ENCODE measurements around the gene CPSF6. TPM values are rescaled to one million over a fixed set of nuclear protein-coding genes. Genes with fewer than 3 reads are reported as not detected.
A peak's percentile ranks its signal among the peaks of the same experiment; 100 is the strongest.
"Not testable (repeated sequence)": the region's sequence is repeated elsewhere in the genome, so short reads cannot be mapped to it uniquely, and the experiment has no call there.

The CPSF6 gene
- total RNA-seq, 2 experiments from 2014 or later, result 107 to 109 TPM

GRCh38 chr12:69262264-69262974, 23.1 kb downstream of the CPSF6 start:
- CTCF ChIA-PET, result interaction anchor here (0.8 to 1.7 kb wide), 3 partner anchors 11 to 108 kb away, joined by 3 to 7 read pairs (median 5); no protein-coding TSS in a partner anchor
- intact Hi-C loops (cut with DNase I, micrococcal nuclease), result loop anchor here in 1 of 2 experiments (10.0 kb wide), 1 partner anchor 428 kb away; no protein-coding TSS in a partner anchor
- H3K27ac Mint-ChIP-seq, result no peak overlapping the region
- H3K36me3 Mint-ChIP-seq (ENCODE audit: low read depth), result peaks cover 58% of the 10 kb centered on the region
- no peaks in the 10 kb centered on the region for H3K27me3 Mint-ChIP-seq
- H3K9me3 Mint-ChIP-seq (ENCODE audit: low read depth), result no peaks in the 10 kb centered on the region
- H3K4me1 Mint-ChIP-seq, result peaks cover 8% of the 10 kb centered on the region
- no peak overlapping the region for H3K4me3 Mint-ChIP-seq
- ATAC-seq (no peak), DNase-seq (no peak)
- POLR2A ChIA-PET, result no interaction called here

- no peak for DNase-seq
- Mint-ChIP-seq H3K4me3 (no peak overlapping the region), H3K27me3 (no peaks in the 10 kb centered on the region), H3K27ac (no peak overlapping the region), H3K9me3 (ENCODE audit: low read depth) (no peaks in the 10 kb centered on the region), H3K36me3 (ENCODE audit: low read depth) (peaks cover 43% of the 10 kb centered on the region), H3K4me1 (peaks cover 10% of the 10 kb centered on the region)
- intact Hi-C loops (cut with DNase I, micrococcal nuclease), result loop anchor here in 1 of 2 experiments (10.0 kb wide), 1 partner anchor 430 kb away; no protein-coding TSS in a partner anchor
- POLR2A ChIA-PET, result no interaction called here
- CTCF ChIA-PET, result interaction anchor here (0.8 to 3.4 kb wide), 6 partner anchors 11 to 110 kb away, joined by 3 to 26 read pairs (median 8); no protein-coding TSS in a partner anchor
- ATAC-seq, result no peak
Observed at GRCh38 chr12:69265205-69265604, 25.8 kb downstream of the CPSF6 start.

GRCh38 chr12:69265633-69266032, 26.3 kb downstream of the CPSF6 start:
- not testable (repeated sequence) for H3K27ac Mint-ChIP-seq; H3K27me3 Mint-ChIP-seq; H3K4me3 Mint-ChIP-seq; H3K9me3 Mint-ChIP-seq (ENCODE audit: low read depth); ATAC-seq; DNase-seq
- POLR2A ChIA-PET, result interaction anchor here (0.6 kb wide), 1 partner anchor 27 kb away, joined by 10 read pairs; no protein-coding TSS in a partner anchor
- peaks cover 39% of the 10 kb centered on the region for H3K36me3 Mint-ChIP-seq (ENCODE audit: low read depth)
- intact Hi-C loops (cut with DNase I, micrococcal nuclease), result loop anchor here in 1 of 2 experiments (10.0 kb wide), 1 partner anchor 431 kb away; no protein-coding TSS in a partner anchor
- H3K4me1 Mint-ChIP-seq, result peaks cover 11% of the 10 kb centered on the region
- CTCF ChIA-PET, result interaction anchor here (0.7 to 3.4 kb wide), 5 partner anchors 9 to 110 kb away, joined by 3 to 26 read pairs (median 7); no protein-coding TSS in a partner anchor

- Mint-ChIP-seq H3K36me3 (ENCODE audit: low read depth) (peaks cover 37% of the 10 kb centered on the region), H3K27ac (peak overlapping the region; percentile 1), H3K4me3 (no peak overlapping the region), H3K27me3 (no peaks in the 10 kb centered on the region), H3K9me3 (ENCODE audit: low read depth) (no peaks in the 10 kb centered on the region), H3K4me1 (peaks cover 16% of the 10 kb centered on the region)
- ATAC-seq, result peak; percentile 68
- POLR2A ChIA-PET, result interaction anchor here (0.6 kb wide), 1 partner anchor 27 kb away, joined by 10 read pairs; no protein-coding TSS in a partner anchor
- DNase-seq, result no peak
- intact Hi-C loops (cut with DNase I, micrococcal nuclease), result loop anchor here in 1 of 2 experiments (10.0 kb wide), 1 partner anchor 431 kb away; no protein-coding TSS in a partner anchor
- CTCF ChIA-PET, result interaction anchor here (0.7 to 3.4 kb wide), 5 partner anchors 9 to 111 kb away, joined by 3 to 26 read pairs (median 7); no protein-coding TSS in a partner anchor
Observed at GRCh38 chr12:69266036-69266635, 26.8 kb downstream of the CPSF6 start.

GRCh38 chr12:69269736-69270135, 30.4 kb downstream of the CPSF6 start:
- DNase-seq, result no peak
- Mint-ChIP-seq H3K9me3 (ENCODE audit: low read depth) (no peaks in the 10 kb centered on the region), H3K4me3 (no peak overlapping the region), H3K36me3 (ENCODE audit: low read depth) (peaks cover 27% of the 10 kb centered on the region), H3K27me3 (no peaks in the 10 kb centered on the region), H3K4me1 (peaks cover 38% of the 10 kb centered on the region), H3K27ac (no peak overlapping the region)
- intact Hi-C loops (cut with DNase I, micrococcal nuclease), result loop anchor here in 1 of 2 experiments (10.0 kb wide), 1 partner anchor 435 kb away; no protein-coding TSS in a partner anchor
- ATAC-seq, result no peak
- POLR2A ChIA-PET, result no interaction called here
- CTCF ChIA-PET, result interaction anchor here (0.8 to 1.7 kb wide), 5 partner anchors 11 to 113 kb away, joined by 3 to 5 read pairs (median 4); no protein-coding TSS in a partner anchor

GRCh38 chr12:69272511-69272910, 33.1 kb downstream of the CPSF6 start:
- ChIA-PET POLR2A (no interaction called here), CTCF (interaction anchor here (0.6 kb wide), 1 partner anchor 117 kb away, joined by 3 read pairs; no protein-coding TSS in a partner anchor)
- no peaks in the 10 kb centered on the region for H3K27me3 Mint-ChIP-seq
- H3K4me3 Mint-ChIP-seq, result no peak overlapping the region
- intact Hi-C loops (cut with DNase I, micrococcal nuclease), result no loop called here
- ATAC-seq, result peak; percentile 39
- H3K9me3 Mint-ChIP-seq (ENCODE audit: low read depth), result no peaks in the 10 kb centered on the region
- H3K4me1 Mint-ChIP-seq, result peaks cover 44% of the 10 kb centered on the region
- H3K36me3 Mint-ChIP-seq (ENCODE audit: low read depth), result peaks cover 17% of the 10 kb centered on the region
- H3K27ac Mint-ChIP-seq, result no peak overlapping the region
- no peak for DNase-seq

- no peaks in the 10 kb centered on the region for H3K9me3 Mint-ChIP-seq (ENCODE audit: low read depth)
- no peak for ATAC-seq
- H3K27me3 Mint-ChIP-seq, result no peaks in the 10 kb centered on the region
- intact Hi-C loops (cut with DNase I, micrococcal nuclease), result no loop called here
- no peak for DNase-seq
- H3K4me1 Mint-ChIP-seq, result peaks cover 42% of the 10 kb centered on the region
- CTCF ChIA-PET, result interaction anchor here (0.5 to 1.7 kb wide), 4 partner anchors 21 to 37 kb away, joined by 3 to 5 read pairs (median 4); no protein-coding TSS in a partner anchor
- no peak overlapping the region for H3K4me3 Mint-ChIP-seq
- POLR2A ChIA-PET, result no interaction called here
- H3K36me3 Mint-ChIP-seq (ENCODE audit: low read depth), result peaks cover 17% of the 10 kb centered on the region
- H3K27ac Mint-ChIP-seq, result no peak overlapping the region
Observed at GRCh38 chr12:69274861-69275260, 35.5 kb downstream of the CPSF6 start.

GRCh38 chr12:69275471-69275891, 36.1 kb downstream of the CPSF6 start:
- Mint-ChIP-seq H3K9me3 (ENCODE audit: low read depth) (no peaks in the 10 kb centered on the region), H3K27ac (peak overlapping the region; percentile 59), H3K4me1 (peaks cover 42% of the 10 kb centered on the region), H3K4me3 (no peak overlapping the region), H3K36me3 (ENCODE audit: low read depth) (peaks cover 14% of the 10 kb centered on the region), H3K27me3 (no peaks in the 10 kb centered on the region)
- no peak for DNase-seq
- intact Hi-C loops (cut with DNase I, micrococcal nuclease), result no loop called here
- ChIA-PET POLR2A (no interaction called here), CTCF (interaction anchor here (0.5 to 1.7 kb wide), 4 partner anchors 21 to 37 kb away, joined by 3 to 5 read pairs (median 4); no protein-coding TSS in a partner anchor)
- ATAC-seq, result peak; percentile 28

GRCh38 chr12:69278814-69279782, 39.7 kb downstream of the CPSF6 start:
- DNase-seq (no peak), ATAC-seq (no peak)
- intact Hi-C loops (cut with DNase I, micrococcal nuclease), result no loop called here
- ChIA-PET CTCF (interaction anchor here (0.6 to 1.6 kb wide), 4 partner anchors 25 to 123 kb away, joined by 3 to 6 read pairs (median 5); no protein-coding TSS in a partner anchor), POLR2A (interaction anchor here (1.2 kb wide), 1 partner anchor 18 kb away, joined by 3 read pairs; no protein-coding TSS in a partner anchor)
- H3K27me3 Mint-ChIP-seq, result no peaks in the 10 kb centered on the region
- H3K36me3 Mint-ChIP-seq (ENCODE audit: low read depth), result no peaks in the 10 kb centered on the region
- H3K9me3 Mint-ChIP-seq (ENCODE audit: low read depth), result no peaks in the 10 kb centered on the region
- no peak overlapping the region for H3K27ac Mint-ChIP-seq
- H3K4me3 Mint-ChIP-seq, result no peak overlapping the region
- H3K4me1 Mint-ChIP-seq, result peaks cover 26% of the 10 kb centered on the region

- no peaks in the 10 kb centered on the region for H3K9me3 Mint-ChIP-seq (ENCODE audit: low read depth)
- H3K4me1 Mint-ChIP-seq, result peaks cover 17% of the 10 kb centered on the region
- no peak overlapping the region for H3K27ac Mint-ChIP-seq
- DNase-seq (peak; percentile 44), ATAC-seq (peak; percentile 39)
- peaks cover 2% of the 10 kb centered on the region for H3K27me3 Mint-ChIP-seq
- intact Hi-C loops (cut with DNase I, micrococcal nuclease), result no loop called here
- POLR2A ChIA-PET, result no interaction called here
- CTCF ChIA-PET, result interaction anchor here (1.5 kb wide), 1 partner anchor 73 kb away, joined by 4 read pairs; no protein-coding TSS in a partner anchor
- H3K4me3 Mint-ChIP-seq, result no peak overlapping the region
- no peaks in the 10 kb centered on the region for H3K36me3 Mint-ChIP-seq (ENCODE audit: low read depth)
Observed at GRCh38 chr12:69284131-69284530, 44.8 kb downstream of the CPSF6 start.

Data from activated CD4-positive, alpha-beta T cell treated with anti-CD3 and anti-CD28 coated beads for 36 hours (primary cell).